EL (cell line): ENCODE results near the gene SPSB2.

Experiments
- DNase-seq: peaks from one replicate; pipeline ENCODE4 v3.0.0-alpha.2; 2016

The SPSB2 gene

GRCh38 chr12:6829536-6830220, 43.4 kb downstream of the SPSB2 start:
- DNase-seq, result peak; percentile 62

- peak; percentile 32 for DNase-seq
Measured at GRCh38 chr12:6828781-6829535, 44.1 kb downstream of the SPSB2 start.

GRCh38 chr12:6827982-6828780, 44.9 kb downstream of the SPSB2 start, which contains the start of gene P3H3:
TSS of gene P3H3 (plus strand) at chr12:6828407. CDS start at chr12:6828441, 34 bp downstream.
- DNase-seq, result peak; percentile 74

DNA sequence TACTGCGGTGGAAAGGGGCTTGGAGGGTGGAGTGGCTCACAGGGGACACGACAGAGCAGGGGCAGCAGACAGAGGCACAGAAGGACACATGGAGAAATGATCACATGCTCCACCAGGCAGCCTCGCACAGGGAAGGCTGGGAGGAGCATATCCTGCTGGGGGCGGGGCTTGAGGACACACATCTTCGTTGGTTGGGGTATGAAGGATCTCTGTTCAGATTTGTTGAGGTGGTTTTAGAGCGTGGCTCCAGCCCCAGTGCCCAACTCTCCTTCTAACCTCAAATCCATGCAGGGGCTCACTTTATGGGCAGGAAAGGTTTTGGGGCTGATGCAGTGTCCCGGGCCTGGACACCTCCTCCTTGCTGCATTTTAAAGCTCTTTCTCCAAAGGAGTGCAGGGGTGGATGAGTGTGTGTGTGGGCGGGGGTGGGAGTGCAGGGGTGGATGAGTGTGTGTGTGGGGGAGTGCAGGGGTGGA, 45.6 kb downstream of the SPSB2 start:
- DNase-seq, result peak; percentile 89

- DNase-seq, result no peak
Measured at GRCh38 chr12:6826734-6827436, 46.2 kb downstream of the SPSB2 start.

DNA sequence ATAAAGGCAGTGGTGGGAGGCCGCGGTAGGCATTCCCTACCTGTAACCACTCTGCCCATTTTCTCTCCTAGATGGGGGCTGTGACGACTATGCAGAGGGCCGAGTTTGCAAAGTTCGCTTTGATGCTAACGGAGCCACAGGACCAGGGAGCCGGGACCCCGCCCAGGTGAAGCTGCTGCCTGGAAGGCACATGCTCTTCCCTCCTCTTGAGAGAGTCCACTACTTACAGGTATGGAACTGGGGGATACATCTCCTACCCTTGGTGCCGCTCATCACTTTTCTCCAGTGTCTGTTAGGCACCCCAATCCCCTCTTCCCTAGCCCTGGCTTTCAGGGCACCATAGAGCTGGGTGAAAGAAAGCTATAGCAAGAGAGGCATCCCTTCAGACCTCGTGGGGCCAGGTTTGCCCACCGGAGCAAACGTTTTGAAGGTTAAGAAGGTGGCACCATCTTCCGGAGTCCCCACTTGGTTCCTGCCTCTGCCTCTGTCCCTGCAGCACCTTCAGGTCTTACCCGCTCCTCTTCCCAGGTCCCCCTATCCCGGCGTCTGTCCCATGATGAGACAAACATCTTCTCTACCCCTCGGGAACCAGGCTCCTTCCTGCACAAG, 46.9 kb downstream of the SPSB2 start:
- DNase-seq, result no peak

GRCh38 chr12:6825398-6826124, 47.5 kb downstream of the SPSB2 start:
- peak; percentile 88 for DNase-seq

DNA sequence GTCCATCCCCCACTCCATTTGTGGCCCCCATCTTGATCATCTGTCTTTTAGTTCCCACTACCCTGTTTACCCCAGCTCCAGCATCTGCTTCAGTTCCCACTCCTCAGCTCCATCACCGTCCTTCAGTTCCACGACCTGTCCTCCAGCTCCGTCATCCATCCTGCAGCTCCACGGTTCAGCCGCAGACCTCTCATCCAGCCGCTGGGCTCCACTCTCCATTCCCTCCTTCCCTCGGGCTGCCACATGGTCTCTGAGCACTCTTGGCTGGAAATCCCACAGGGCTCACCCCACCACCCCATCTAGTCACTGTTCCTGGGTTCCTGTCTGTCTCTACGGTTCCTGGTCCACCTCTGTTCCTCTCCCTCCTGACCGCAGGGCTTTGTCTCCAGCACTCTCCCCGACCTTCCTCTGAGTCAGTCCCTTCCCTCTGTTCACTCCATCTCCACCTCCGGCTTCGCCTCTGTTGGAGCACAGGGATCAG, 48.2 kb downstream of the SPSB2 start:
- DNase-seq, result peak; percentile 67

DNA sequence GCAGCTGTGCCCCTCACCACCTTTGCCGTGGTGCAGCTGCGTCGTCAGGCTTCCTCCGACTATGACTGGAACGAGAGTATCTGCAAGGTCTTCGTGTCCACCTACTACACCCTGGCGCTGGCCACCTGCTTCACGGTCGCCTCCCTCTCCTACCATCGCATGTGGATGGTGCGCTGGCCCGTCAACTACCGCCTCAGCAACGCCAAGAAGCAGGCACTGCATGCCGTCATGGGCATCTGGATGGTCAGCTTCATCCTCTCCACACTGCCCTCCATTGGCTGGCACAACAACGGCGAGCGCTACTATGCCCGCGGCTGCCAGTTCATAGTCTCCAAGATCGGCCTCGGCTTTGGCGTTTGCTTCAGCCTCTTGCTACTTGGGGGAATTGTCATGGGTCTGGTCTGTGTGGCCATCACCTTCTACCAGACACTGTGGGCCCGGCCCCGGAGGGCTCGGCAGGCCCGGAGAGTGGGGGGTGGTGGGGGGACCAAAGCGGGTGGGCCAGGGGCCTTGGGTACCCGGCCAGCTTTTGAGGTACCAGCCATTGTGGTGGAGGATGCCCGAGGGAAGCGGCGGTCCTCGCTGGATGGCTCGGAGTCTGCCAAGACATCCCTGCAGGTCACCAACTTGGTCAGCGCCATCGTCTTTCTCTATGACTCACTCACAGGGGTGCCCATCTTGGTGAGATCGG, 48.9 kb downstream of the SPSB2 start:
- no peak for DNase-seq

- DNase-seq, result peak; percentile 35
Measured at GRCh38 chr12:6823182-6824084, 49.7 kb downstream of the SPSB2 start.

- DNase-seq, result no peak
Measured at GRCh38 chr12:6822426-6823135, 50.5 kb downstream of the SPSB2 start.

DNA sequence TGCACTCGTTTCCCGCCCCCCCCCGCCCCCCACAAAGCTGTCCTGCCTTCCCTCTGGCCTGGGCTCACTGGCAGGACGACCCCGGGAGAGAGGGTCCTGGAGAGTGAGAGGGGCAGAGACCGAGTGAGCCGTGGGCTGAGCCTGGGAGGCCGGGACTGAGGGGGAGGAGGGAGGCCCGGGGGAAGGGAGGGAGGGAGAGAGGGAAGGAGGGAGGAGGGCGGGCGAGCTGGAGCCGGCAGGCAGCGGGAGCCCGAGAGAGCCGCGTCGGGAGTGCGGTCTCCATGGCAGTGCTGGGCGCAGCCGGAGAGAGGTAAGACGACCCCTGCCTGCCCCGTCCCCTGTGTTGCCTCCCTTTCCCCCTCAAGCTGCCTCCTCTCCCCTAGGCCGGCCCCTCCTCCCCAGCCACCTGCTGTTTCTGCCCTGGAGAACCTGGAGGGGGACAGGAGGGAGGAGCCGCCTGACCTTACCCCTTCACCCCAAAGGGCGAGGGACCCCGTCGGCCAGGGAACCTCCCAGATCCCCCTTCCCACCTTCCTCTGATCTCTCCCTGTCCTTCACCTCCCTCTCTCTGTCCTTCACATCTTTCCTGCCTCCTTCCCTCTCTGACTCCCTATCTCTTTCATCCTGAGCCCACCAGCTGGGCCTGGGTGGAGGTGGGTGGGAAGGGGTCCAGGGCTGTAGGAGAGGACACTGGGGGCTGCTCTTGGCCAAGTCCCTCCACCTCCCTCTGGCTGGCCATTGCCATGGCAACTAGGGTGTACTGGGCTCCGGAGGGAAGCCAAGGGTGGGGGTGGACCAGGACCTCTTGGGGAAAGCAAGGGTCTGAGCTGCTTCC, 51.3 kb downstream of the SPSB2 start, which contains the start of gene GPR162:
TSS of gene GPR162 (plus strand) at position 231 of the 835 bp plus-strand sequence. CDS start 2,078 bp downstream, outside the sequence.
- peak; percentile 64 for DNase-seq
